Measurements from ENCODE around the gene ROBO2. TPM values are rescaled to one million over a fixed set of nuclear protein-coding genes. Genes with fewer than 3 reads are reported as not detected.

The ROBO2 gene
- total and polyA plus RNA-seq, 2 experiments from 2014 or later = 1.5 to 7.8 TPM

DNA sequence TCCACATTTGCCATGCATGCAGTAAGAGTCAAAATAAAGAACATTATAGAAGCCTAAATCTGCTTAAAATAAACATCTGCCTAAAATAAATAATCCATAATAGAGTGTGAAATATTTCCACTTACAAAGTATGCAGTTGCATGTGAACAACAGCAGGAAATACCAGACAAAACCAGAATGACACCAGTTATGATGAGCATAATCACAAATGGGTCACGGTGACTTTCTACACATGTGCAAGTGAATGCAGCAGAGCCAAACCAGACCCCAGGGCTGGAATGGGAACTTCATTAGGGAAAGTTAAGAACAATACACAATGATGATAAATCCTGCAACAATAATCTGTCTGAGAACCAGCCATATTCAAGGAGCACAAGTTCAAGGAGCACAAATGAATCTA lies 615.5 kb downstream of the ROBO2 start (continued):
- TF ChIP-seq, protein P1, sequence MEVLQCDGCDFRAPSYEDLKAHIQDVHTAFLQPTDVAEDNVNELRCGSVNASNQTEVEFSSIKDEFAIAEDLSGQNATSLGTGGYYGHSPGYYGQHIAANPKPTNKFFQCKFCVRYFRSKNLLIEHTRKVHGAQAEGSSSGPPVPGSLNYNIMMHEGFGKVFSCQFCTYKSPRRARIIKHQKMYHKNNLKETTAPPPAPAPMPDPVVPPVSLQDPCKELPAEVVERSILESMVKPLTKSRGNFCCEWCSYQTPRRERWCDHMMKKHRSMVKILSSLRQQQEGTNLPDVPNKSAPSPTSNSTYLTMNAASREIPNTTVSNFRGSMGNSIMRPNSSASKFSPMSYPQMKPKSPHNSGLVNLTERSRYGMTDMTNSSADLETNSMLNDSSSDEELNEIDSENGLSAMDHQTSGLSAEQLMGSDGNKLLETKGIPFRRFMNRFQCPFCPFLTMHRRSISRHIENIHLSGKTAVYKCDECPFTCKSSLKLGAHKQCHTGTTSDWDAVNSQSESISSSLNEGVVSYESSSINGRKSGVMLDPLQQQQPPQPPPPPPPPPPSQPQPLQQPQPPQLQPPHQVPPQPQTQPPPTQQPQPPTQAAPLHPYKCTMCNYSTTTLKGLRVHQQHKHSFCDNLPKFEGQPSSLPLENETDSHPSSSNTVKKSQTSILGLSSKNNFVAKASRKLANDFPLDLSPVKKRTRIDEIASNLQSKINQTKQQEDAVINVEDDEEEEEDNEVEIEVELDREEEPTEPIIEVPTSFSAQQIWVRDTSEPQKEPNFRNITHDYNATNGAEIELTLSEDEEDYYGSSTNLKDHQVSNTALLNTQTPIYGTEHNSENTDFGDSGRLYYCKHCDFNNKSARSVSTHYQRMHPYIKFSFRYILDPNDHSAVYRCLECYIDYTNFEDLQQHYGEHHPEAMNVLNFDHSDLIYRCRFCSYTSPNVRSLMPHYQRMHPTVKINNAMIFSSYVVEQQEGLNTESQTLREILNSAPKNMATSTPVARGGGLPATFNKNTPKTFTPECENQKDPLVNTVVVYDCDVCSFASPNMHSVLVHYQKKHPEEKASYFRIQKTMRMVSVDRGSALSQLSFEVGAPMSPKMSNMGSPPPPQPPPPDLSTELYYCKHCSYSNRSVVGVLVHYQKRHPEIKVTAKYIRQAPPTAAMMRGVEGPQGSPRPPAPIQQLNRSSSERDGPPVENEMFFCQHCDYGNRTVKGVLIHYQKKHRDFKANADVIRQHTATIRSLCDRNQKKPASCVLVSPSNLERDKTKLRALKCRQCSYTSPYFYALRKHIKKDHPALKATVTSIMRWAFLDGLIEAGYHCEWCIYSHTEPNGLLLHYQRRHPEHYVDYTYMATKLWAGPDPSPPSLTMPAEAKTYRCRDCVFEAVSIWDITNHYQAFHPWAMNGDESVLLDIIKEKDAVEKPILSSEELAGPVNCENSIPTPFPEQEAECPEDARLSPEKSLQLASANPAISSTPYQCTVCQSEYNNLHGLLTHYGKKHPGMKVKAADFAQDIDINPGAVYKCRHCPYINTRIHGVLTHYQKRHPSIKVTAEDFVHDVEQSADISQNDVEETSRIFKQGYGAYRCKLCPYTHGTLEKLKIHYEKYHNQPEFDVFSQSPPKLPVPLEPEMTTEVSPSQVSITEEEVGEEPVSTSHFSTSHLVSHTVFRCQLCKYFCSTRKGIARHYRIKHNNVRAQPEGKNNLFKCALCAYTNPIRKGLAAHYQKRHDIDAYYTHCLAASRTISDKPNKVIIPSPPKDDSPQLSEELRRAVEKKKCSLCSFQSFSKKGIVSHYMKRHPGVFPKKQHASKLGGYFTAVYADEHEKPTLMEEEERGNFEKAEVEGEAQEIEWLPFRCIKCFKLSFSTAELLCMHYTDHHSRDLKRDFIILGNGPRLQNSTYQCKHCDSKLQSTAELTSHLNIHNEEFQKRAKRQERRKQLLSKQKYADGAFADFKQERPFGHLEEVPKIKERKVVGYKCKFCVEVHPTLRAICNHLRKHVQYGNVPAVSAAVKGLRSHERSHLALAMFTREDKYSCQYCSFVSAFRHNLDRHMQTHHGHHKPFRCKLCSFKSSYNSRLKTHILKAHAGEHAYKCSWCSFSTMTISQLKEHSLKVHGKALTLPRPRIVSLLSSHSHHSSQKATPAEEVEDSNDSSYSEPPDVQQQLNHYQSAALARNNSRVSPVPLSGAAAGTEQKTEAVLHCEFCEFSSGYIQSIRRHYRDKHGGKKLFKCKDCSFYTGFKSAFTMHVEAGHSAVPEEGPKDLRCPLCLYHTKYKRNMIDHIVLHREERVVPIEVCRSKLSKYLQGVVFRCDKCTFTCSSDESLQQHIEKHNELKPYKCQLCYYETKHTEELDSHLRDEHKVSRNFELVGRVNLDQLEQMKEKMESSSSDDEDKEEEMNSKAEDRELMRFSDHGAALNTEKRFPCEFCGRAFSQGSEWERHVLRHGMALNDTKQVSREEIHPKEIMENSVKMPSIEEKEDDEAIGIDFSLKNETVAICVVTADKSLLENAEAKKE (CRISPR knock-in tag; IDR thresholded peaks at IDR 0.05) = no peak
- TF ChIP-seq ZNF114 (CRISPR knock-in tag; IDR thresholded peaks at IDR 0.05) = no peak

GRCh38 chr3:77660718-77661117 lies 620.8 kb downstream of the ROBO2 start:
- Histone ChIP-seq H3K79me2 (replicated peaks; ENCODE audit: insufficient read depth) (no peaks in the 10 kb centered on the region), H3K27me3 (ENCODE audit: insufficient read depth) (no peaks in the 10 kb centered on the region), H3K4me2 (no peak overlapping the region), H2AFZ (no peak overlapping the region), H3K4me1 (ENCODE audit: insufficient read depth) (no peaks in the 10 kb centered on the region), H4K20me1 (replicated peaks; ENCODE audit: insufficient read depth) (no peaks in the 10 kb centered on the region), H3K27ac (ENCODE audit: low read depth) (no peak overlapping the region), H3F3A (replicated peaks; ENCODE audit: low read depth) (no peaks in the 10 kb centered on the region), H3K36me3 (ENCODE audit: insufficient read depth) (0 out of 2 replicates have a peak, but pooled peaks cover 6% of the 10 kb centered on the region), H3K4me3 (no peak overlapping the region), H3K9me2 (ENCODE audit: insufficient read depth) (0 out of 2 replicates have a peak, but pooled peaks cover 3% of the 10 kb centered on the region)
- Mint-ChIP-seq H3K27ac (no peak overlapping the region), H3K4me1 (no peaks in the 10 kb centered on the region), H3K9me3 (peaks cover 33% of the 10 kb centered on the region), H3K4me3 (no peak overlapping the region), H3K27me3 (ENCODE audit: insufficient read depth, low read depth, poor library complexity) (no peaks in the 10 kb centered on the region), H3K36me3 (ENCODE audit: low read depth) (peaks cover 25% of the 10 kb centered on the region)
- TF ChIP-seq EZH2phosphoT487 (IDR thresholded peaks at IDR 0.05; ENCODE audit: unreplicated experiment) = no peak
- TF ChIP-seq NANOG (IDR thresholded peaks at IDR 0.05; ENCODE audit: borderline replicate concordance) = no peak
- no peak for TF ChIP-seq STAT1 (IDR thresholded peaks at IDR 0.05; ENCODE audit: unreplicated experiment)
- no peak for TF ChIP-seq CREB1 (CRISPR knock-in tag; IDR thresholded peaks at IDR 0.05; ENCODE audit: low read depth)
- TF ChIP-seq, protein P2, sequence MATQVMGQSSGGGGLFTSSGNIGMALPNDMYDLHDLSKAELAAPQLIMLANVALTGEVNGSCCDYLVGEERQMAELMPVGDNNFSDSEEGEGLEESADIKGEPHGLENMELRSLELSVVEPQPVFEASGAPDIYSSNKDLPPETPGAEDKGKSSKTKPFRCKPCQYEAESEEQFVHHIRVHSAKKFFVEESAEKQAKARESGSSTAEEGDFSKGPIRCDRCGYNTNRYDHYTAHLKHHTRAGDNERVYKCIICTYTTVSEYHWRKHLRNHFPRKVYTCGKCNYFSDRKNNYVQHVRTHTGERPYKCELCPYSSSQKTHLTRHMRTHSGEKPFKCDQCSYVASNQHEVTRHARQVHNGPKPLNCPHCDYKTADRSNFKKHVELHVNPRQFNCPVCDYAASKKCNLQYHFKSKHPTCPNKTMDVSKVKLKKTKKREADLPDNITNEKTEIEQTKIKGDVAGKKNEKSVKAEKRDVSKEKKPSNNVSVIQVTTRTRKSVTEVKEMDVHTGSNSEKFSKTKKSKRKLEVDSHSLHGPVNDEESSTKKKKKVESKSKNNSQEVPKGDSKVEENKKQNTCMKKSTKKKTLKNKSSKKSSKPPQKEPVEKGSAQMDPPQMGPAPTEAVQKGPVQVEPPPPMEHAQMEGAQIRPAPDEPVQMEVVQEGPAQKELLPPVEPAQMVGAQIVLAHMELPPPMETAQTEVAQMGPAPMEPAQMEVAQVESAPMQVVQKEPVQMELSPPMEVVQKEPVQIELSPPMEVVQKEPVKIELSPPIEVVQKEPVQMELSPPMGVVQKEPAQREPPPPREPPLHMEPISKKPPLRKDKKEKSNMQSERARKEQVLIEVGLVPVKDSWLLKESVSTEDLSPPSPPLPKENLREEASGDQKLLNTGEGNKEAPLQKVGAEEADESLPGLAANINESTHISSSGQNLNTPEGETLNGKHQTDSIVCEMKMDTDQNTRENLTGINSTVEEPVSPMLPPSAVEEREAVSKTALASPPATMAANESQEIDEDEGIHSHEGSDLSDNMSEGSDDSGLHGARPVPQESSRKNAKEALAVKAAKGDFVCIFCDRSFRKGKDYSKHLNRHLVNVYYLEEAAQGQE (IDR thresholded peaks at IDR 0.05; ENCODE audit: unreplicated experiment) = no peak
- no peak for TF ChIP-seq POLR2AphosphoS5 (IDR thresholded peaks at IDR 0.05; ENCODE audit: low read depth)
- TF ChIP-seq JUNB (IDR thresholded peaks at IDR 0.05; ENCODE audit: unreplicated experiment) = no peak
- TF ChIP-seq, protein P3, sequence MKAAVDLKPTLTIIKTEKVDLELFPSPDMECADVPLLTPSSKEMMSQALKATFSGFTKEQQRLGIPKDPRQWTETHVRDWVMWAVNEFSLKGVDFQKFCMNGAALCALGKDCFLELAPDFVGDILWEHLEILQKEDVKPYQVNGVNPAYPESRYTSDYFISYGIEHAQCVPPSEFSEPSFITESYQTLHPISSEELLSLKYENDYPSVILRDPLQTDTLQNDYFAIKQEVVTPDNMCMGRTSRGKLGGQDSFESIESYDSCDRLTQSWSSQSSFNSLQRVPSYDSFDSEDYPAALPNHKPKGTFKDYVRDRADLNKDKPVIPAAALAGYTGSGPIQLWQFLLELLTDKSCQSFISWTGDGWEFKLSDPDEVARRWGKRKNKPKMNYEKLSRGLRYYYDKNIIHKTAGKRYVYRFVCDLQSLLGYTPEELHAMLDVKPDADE (IDR thresholded peaks at IDR 0.05) = no peak
- TF ChIP-seq ZNF331 (CRISPR knock-in tag; IDR thresholded peaks at IDR 0.05; ENCODE audit: low read depth) = no peak
- TF ChIP-seq, protein P4, sequence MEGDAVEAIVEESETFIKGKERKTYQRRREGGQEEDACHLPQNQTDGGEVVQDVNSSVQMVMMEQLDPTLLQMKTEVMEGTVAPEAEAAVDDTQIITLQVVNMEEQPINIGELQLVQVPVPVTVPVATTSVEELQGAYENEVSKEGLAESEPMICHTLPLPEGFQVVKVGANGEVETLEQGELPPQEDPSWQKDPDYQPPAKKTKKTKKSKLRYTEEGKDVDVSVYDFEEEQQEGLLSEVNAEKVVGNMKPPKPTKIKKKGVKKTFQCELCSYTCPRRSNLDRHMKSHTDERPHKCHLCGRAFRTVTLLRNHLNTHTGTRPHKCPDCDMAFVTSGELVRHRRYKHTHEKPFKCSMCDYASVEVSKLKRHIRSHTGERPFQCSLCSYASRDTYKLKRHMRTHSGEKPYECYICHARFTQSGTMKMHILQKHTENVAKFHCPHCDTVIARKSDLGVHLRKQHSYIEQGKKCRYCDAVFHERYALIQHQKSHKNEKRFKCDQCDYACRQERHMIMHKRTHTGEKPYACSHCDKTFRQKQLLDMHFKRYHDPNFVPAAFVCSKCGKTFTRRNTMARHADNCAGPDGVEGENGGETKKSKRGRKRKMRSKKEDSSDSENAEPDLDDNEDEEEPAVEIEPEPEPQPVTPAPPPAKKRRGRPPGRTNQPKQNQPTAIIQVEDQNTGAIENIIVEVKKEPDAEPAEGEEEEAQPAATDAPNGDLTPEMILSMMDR (conservative IDR thresholded peaks at IDR 0.05; ENCODE audit: low read depth in 2 of 2) = no peak
- no peak for TF ChIP-seq ZNF114 (CRISPR knock-in tag; IDR thresholded peaks at IDR 0.05)
- no peak for TF ChIP-seq EZH2 (IDR thresholded peaks at IDR 0.05; ENCODE audit: low read depth, unreplicated experiment)
- no peak for DNase-seq (ENCODE audit: low spot score)
- ATAC-seq = no peak
